AG04450 (cell line): ENCODE results near the gene DCDC2. TPM values are rescaled to one million over a fixed set of nuclear protein-coding genes. Genes with fewer than 3 reads are reported as not detected.

Experiments used
- CTCF ChIA-PET: fragments of 300-600, 350-600 bp; formaldehyde crosslinking; extraction: SDS; loops from one replicate; lab custom pipeline; 2022; ENCODE audit warnings: antibody characterized with exemption, inconsistent platforms; lab: Charles Lee
- POLR2A ChIA-PET: fragments of 350-600 bp; formaldehyde crosslinking; extraction: SDS; loops from one replicate; lab custom pipeline; 2021; ENCODE audit warnings: antibody characterized with exemption, inconsistent platforms; lab: Yijun Ruan, JAX
- DNase-seq: peaks from one replicate; pipeline ENCODE4 v3.0.0-alpha.2; 2011; ENCODE audit warnings: low read depth, low spot score
- H3K27ac ChIP-seq: one replicate; pipeline ENCODE4 v1.5.1; 2012; ENCODE audit warnings: low read depth, low read length, control low read depth
- H3K27me3 ChIP-seq: one replicate; pipeline ENCODE4 v1.6.0; 2012; ENCODE audit warnings: low read length; ENCODE audit not compliant: control insufficient read depth, insufficient read depth
- H3K4me3 ChIP-seq: 2 replicates; pipeline ENCODE4 v1.5.1; 2011; ENCODE audit warnings: mild to moderate bottlenecking, low read depth, low read length, control low read depth
- H3K9me3 ChIP-seq: 2 replicates; pipeline ENCODE4 v1.5.1; 2012; ENCODE audit warnings: low read length; ENCODE audit not compliant: control insufficient read depth, insufficient read depth
- CTCF ChIP-seq: IDR thresholded peaks from 2 replicates; pipeline ENCODE4 v1.5.1; 2011; ENCODE audit warnings: low read depth, low read length, control low read depth, inconsistent platforms
- polyA plus RNA-seq: library from polyadenylated mRNA; depleted of rRNA; stranded (reverse); fragments of >200 nt; gene quantifications from 2 replicates; pipeline ENCODE4 v1.2.3, GENCODE V29; 2011

DCDC2 gene
- polyA plus RNA-seq, 1 experiment = 0.02 TPM

DNA sequence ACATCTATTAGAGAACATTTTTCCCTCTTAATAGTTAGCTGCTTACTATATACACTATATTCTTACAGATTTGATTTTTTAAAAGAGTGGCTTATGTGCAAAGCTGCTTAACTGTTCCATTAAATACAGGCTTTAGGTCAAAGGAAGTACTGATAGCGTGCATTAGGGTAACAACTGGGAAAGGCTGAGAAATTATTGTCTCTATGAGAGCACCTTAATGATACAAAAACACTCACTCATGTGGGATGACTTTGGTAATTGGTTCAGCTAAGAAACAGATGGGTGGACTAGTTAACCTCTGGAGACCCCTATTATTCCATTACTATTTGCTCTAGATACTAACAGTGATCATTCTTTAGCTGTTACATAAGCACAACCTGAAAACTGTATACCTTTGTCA is 4.0 kb downstream of the DCDC2 start:
- TF ChIP-seq CTCF = no peak
- ChIA-PET POLR2A (no interaction called here), CTCF (interaction anchor here (1.1 to 2.8 kb wide), 2 partner anchors 30 to 35 kb away, joined by 3 to 10 read pairs; no protein-coding TSS in a partner anchor)
- peaks cover 12% of the 10 kb centered on the region for H3K27me3 ChIP-seq
- peaks cover 5% of the 10 kb centered on the region; the same call in 1 of the 2 replicates for H3K9me3 ChIP-seq
- no peak for DNase-seq
- no peak overlapping the region for H3K27ac ChIP-seq
- H3K4me3 ChIP-seq = no peak overlapping the region

- Histone ChIP-seq H3K9me3 (peaks cover 2% of the 10 kb centered on the region; the same call in 1 of the 2 replicates), H3K27me3 (peaks cover 3% of the 10 kb centered on the region), H3K4me3 (no peak overlapping the region), H3K27ac (no peak overlapping the region)
- no peak for TF ChIP-seq CTCF
- CTCF ChIA-PET = no interaction called here
- no peak for DNase-seq
- POLR2A ChIA-PET = no interaction called here
Measured at GRCh38 chr6:24352434-24352833, 5.4 kb downstream of the DCDC2 start.

- no peak for DNase-seq
- no peak for TF ChIP-seq CTCF
- POLR2A ChIA-PET = no interaction called here
- CTCF ChIA-PET = no interaction called here
- Histone ChIP-seq H3K27me3 (no peaks in the 10 kb centered on the region), H3K27ac (no peak overlapping the region), H3K9me3 (no peaks in the 10 kb centered on the region), H3K4me3 (no peak overlapping the region)
Measured at GRCh38 chr6:24344976-24345375, 12.9 kb downstream of the DCDC2 start.

DNA sequence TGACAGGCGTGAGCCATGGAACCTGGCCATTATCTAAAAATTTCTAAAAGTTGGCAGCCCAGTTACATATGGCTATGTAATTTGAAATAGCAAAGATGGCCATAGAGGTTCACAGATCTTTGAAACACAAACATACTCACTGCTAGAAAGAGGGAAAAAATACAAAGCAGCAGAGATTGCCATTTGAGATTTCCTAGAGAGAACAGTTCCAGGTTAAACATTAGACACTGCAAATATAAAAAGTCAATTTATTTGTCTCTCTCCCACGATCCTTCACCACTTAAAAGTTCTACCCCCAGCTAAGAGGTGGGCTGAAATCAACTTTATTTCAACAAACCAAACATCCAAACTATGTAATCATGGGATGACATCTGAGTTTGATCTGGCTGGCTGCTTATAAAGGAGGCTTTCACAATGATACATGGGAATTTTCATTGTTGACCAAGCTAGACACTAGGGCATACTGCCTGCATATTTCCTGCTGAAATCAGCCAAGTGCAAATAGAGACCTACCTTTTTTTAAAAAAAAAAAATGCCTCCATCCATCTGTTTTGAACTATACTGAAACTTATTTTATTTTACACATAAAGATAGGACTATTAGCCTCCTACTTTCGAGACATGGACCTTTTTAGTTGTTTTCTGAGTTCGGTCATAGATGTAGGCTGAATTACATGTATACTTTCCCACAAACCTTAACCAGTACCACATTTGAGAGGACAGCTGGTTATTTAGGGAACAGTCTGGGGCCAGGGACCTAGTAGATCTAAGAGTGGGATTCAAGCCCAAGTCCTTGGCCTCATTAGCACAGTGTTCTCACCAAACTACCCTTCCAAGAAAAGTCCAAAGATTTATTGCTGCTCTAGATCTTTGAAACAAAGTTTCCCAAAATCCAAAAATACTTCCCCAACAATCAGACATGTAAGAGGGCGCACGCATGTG is 16.6 kb downstream of the DCDC2 start:
- Histone ChIP-seq H3K27ac (no peak overlapping the region), H3K27me3 (no peaks in the 10 kb centered on the region), H3K9me3 (no peaks in the 10 kb centered on the region), H3K4me3 (no peak overlapping the region)
- CTCF ChIA-PET = no interaction called here
- POLR2A ChIA-PET = no interaction called here
- DNase-seq = no peak
- TF ChIP-seq CTCF = no peak

DNA sequence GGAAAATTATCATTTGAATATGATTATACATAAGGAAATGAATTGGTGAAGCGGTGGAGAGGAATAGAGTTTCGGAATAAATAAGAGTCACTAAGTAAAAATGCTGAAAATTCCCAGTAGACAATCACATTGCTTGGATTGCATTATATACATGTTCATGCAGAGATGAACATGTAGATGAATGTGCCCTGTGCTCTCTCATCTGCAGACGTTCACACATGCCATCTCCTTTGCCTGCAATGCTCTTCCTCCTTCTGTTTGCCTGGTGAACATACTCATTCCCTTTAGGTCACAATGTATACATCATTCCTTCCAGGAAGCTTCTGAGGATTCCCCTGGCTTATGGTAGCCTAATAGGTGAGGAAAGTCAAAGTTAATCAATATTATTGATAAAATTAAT is 17.9 kb downstream of the DCDC2 start:
- Histone ChIP-seq H3K27me3 (no peaks in the 10 kb centered on the region), H3K27ac (no peak overlapping the region), H3K4me3 (no peak overlapping the region), H3K9me3 (no peaks in the 10 kb centered on the region)
- CTCF ChIA-PET = interaction anchor here (1.0 kb wide), 1 partner anchor 20 kb away, joined by 3 read pairs; no protein-coding TSS in a partner anchor
- POLR2A ChIA-PET = no interaction called here
- no peak for DNase-seq
- no peak for TF ChIP-seq CTCF
